SKM-1 treated with dmso at 0.1 percent for 144 hours (cell line): ENCODE measurements around the gene CDK11A.
"Not testable (repeated sequence)": the region's sequence is repeated elsewhere in the genome, so short reads cannot be mapped to it uniquely, and the experiment has no call there.

Experiments
- DNase-seq: peaks from one replicate; lab custom pipeline; 2025; ENCODE audit not compliant: unreplicated experiment; lab: John Stamatoyannopoulos, UW

Gene CDK11A

DNA sequence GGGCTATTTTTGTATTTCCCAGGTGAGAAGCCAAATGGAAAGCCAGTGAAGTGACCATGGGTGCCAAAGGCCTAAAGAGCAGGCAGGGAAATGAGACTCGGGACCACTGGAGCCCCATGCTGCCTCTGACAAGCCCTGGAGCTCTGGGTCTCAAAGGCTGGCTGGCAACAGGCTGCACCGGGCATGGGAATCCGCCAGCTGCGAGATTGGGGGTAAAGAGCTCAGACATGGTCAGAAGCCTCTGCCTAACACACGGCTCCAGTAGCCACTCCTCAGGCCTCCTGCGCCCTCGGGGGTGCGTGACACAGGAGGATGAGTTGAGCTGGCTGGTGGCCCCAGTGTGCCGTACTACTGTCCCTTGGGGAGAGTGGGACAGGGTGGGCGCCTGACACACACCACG lies 59.8 kb downstream of the CDK11A start:
- not testable (repeated sequence) for DNase-seq

DNA sequence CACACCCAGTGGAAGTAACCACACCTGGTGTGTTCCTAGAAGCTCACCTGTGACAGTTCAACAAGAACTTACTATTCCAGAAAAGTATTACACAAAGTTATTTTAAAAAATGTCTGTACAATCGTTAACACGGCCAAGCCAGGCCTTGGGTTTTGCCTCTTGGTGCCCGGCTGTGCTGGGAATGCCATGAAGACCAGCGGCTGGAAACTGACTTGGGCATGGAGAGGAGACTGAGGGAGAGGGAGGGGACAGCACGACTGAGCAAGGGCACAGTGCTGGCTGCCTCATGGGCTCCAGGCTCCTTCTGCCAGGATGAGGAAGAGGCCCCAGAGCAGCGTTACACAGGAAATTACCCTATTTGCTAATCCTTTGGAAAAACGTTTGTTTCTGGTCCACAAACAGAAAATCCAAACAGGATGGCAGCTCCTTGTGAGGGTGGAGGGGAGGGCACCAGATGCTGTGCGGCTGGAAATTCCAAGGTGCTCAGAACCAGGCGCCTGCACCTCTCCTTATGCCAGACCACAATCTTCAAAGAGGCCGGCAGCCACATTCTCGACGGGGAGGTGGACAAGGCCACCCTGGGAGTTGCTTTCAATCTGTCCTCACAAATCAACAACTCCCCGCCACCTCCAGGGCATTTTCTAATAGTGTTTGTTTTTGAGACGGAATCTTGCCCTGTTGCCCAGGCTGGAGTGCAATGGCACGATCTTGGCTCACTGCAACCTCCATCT lies 61.2 kb downstream of the CDK11A start:
- not testable (repeated sequence) for DNase-seq

DNA sequence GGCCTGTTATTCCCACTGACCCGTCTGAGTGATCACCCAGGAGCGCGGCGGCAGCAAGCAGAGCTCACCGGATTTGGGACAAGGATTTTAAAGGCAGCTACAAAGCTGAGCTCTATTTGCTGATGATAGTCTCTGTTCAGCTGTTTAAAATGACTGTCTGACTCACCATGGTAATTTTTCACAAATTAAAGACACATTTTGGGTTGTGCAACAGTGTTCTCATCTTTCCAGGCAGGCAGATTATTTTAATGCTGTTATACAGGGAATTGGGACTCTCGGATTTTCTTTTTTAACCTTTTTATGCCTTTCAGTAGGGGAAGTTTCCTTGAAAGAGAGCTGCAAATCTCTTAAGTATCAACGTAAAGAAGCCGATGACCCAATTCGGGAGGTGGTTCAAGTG lies 61.8 kb downstream of the CDK11A start:
- DNase-seq = not testable (repeated sequence)

DNA sequence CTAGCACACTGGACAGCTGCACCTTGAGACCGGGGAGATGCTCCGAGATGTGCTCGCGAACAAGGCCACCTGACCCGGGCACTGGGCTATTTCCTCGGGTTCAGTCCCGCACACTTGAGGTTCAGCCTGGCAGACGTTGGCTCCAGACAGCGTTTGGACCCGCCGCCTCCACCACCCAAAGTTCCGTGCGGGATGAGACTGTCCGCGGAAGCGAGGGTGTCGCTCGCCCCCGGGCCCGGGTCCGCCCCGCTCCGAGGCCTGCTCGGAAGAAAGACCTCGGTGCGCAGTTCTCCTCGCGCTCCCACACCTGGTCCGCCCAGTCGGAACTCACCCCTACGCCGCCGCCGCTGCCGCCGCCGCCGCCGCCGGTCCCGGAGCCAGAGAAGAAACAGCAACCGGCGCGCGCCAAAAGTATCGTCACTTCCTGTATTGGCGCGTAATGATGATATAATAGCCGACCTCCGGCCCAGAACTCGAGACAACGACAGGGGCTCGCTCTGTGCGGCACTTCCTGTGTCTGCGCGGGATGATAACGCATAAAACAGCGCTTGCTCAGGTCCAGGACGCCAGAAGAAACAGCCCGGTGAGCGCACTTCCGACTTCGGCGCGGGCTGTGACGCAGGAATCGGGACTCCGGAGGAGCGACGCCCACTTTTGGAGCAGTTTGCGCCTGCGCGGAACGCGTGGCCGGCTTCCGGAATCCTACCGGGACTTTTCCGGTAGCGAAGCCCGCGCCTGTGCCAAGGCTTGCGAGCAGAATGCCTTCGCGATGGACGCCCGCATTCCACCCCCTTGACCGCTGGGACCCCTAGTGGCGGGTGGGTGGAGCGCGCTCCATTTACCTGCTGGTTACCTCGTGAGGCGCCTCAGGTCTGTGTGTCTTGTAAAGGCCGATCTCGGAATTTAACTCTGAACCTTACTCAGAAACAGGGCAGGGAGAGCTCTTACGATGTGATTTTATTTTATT lies 65.3 kb downstream of the CDK11A start, which contains the start of gene CDK11B:
Gene CDK11B, minus strand, starts transcription at position 422 of the 967 bp plus-strand sequence. CDS start 1,519 bp downstream, outside the sequence.
- DNase-seq = peak; percentile 92
